IMR-90 (cell line): ENCODE measurements around the gene DDX31.
"Not testable (repeated sequence)": the region's sequence is repeated elsewhere in the genome, so short reads cannot be mapped to it uniquely, and the experiment has no call there.

Experiments
- MXI1 ChIP-seq: IDR thresholded peaks from 2 replicates; pipeline ENCODE4 v1.6.1; 2012; ENCODE audit warnings: low read depth, mild to moderate bottlenecking, low read length, moderate library complexity, borderline replicate concordance
- TF ChIP-seq, protein P1 (sequence below): conservative IDR thresholded peaks from 2 replicates; pipeline ENCODE4 v1.5.1; 2012; ENCODE audit warnings: mild to moderate bottlenecking, low read depth, low read length, improper control_type of control experiment

DNA sequence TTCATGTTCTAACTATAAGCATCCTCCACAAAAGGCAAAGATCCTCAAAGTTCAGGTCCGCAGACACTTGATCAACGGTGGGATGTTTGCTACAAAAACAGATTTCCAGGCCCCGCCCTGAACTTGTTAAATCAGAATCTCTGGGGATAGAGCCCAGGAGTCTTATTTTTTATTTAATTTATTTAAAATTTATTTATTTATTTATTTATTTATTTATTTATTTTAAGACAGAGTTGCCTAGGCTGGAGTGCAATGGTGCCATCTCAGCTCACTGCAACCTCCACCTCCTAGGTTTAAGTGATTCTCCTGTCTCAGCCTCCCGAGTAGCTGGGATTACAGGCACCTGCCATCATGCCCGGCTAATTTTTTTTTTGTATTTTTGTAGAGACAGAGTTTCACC is 41.4 kb upstream of the DDX31 start:
- not testable (repeated sequence) for TF ChIP-seq MXI1
- TF ChIP-seq, protein P1, sequence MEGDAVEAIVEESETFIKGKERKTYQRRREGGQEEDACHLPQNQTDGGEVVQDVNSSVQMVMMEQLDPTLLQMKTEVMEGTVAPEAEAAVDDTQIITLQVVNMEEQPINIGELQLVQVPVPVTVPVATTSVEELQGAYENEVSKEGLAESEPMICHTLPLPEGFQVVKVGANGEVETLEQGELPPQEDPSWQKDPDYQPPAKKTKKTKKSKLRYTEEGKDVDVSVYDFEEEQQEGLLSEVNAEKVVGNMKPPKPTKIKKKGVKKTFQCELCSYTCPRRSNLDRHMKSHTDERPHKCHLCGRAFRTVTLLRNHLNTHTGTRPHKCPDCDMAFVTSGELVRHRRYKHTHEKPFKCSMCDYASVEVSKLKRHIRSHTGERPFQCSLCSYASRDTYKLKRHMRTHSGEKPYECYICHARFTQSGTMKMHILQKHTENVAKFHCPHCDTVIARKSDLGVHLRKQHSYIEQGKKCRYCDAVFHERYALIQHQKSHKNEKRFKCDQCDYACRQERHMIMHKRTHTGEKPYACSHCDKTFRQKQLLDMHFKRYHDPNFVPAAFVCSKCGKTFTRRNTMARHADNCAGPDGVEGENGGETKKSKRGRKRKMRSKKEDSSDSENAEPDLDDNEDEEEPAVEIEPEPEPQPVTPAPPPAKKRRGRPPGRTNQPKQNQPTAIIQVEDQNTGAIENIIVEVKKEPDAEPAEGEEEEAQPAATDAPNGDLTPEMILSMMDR, result not testable (repeated sequence)
